ENCODE results near the gene MTCL3.

MTCL3 gene

DNA sequence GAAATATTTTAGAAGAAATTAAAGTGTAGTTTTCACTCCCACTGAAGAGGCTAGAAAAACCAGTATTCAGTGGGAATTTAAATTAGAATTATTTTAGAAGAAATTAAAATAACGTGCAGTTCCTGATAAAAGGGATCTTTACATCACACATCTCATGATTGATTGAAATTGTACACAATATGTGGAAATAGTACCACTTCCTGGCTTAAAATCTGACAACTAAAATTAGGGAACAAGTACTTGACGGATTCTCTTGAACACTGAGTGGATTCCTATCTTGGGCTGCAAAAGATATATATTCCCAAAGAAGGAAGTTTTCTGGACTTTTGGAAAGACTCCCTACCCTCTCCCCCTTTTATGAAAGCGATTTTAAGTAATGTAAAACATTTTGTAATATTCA, 14.6 kb upstream of the MTCL3 start:
- Histone ChIP-seq H4K20me1 (ENCODE audit: insufficient read depth, low read length) (no peaks in the 10 kb centered on the region), H3K4me2 (ENCODE audit: low read length) (no peak overlapping the region), H3K27ac (ENCODE audit: low read depth, low read length, poor library complexity, severe bottlenecking) (no peak overlapping the region), H3K4me3 (ENCODE audit: low read depth, low read length, poor library complexity, severe bottlenecking) (no peak overlapping the region), H2AFZ (ENCODE audit: low read length) (no peak overlapping the region), H3K9me2 (ENCODE audit: insufficient read depth, low read length) (no peaks in the 10 kb centered on the region), H3K4me1 (ENCODE audit: insufficient read depth, low read length, poor library complexity, severe bottlenecking) (no peaks in the 10 kb centered on the region), H3K79me2 (ENCODE audit: insufficient read depth, low read depth, low read length) (no peaks in the 10 kb centered on the region), H3K9me3 (ENCODE audit: low read length) (no peaks in the 10 kb centered on the region), H3K36me3 (ENCODE audit: insufficient read depth, low read length) (no peaks in the 10 kb centered on the region)
- intact Hi-C loops (cut with micrococcal nuclease; ENCODE audit: unreplicated experiment) = no loop called here
- TF ChIP-seq EZH2phosphoT487 (IDR thresholded peaks at IDR 0.05; ENCODE audit: borderline replicate concordance, low read depth, low read length) = no peak
- TF ChIP-seq, protein P1, sequence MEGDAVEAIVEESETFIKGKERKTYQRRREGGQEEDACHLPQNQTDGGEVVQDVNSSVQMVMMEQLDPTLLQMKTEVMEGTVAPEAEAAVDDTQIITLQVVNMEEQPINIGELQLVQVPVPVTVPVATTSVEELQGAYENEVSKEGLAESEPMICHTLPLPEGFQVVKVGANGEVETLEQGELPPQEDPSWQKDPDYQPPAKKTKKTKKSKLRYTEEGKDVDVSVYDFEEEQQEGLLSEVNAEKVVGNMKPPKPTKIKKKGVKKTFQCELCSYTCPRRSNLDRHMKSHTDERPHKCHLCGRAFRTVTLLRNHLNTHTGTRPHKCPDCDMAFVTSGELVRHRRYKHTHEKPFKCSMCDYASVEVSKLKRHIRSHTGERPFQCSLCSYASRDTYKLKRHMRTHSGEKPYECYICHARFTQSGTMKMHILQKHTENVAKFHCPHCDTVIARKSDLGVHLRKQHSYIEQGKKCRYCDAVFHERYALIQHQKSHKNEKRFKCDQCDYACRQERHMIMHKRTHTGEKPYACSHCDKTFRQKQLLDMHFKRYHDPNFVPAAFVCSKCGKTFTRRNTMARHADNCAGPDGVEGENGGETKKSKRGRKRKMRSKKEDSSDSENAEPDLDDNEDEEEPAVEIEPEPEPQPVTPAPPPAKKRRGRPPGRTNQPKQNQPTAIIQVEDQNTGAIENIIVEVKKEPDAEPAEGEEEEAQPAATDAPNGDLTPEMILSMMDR (conservative IDR thresholded peaks at IDR 0.05; ENCODE audit: low read length) = no peak
- ChIA-PET POLR2A (interaction anchor here (0.9 kb wide), 1 partner anchor 31 kb away, joined by 3 read pairs; no protein-coding TSS in a partner anchor), CTCF (ENCODE audit: unreplicated experiment) (no interaction called here)
- BruUV-seq (replicated peaks) = no TSS peak
- DNase-seq (ENCODE audit: low spot score) = no peak

DNA sequence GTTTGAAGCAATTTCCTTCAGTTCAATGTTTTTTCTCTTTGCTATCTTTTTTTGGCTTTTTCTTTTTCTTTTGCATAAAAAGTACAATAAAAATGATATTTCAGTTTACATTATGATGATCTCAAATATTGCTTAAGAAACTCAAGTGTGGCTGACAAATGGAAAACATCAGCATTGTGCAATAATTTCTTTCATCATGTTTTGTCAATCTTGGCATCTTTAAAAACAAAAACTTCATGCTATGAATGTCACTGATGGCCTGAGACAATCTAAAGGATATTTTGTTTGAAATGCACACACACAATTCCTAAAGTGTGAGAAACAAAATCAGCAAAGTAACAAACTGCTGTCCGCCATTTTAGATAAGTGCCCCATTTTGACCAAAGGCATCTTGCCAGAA, 13.9 kb upstream of the MTCL3 start:
- BruUV-seq (replicated peaks) = no TSS peak
- H3K36me3 ChIP-seq (ENCODE audit: insufficient read depth, low read length) = no peaks in the 10 kb centered on the region
- ChIA-PET CTCF (ENCODE audit: unreplicated experiment) (no interaction called here), POLR2A (no interaction called here)
- H3K9me3 ChIP-seq (ENCODE audit: low read length) = no peaks in the 10 kb centered on the region
- no peaks in the 10 kb centered on the region for H3K9me2 ChIP-seq (ENCODE audit: insufficient read depth, low read length)
- H3K4me3 ChIP-seq (ENCODE audit: low read depth, low read length, poor library complexity, severe bottlenecking) = no peak overlapping the region
- no peaks in the 10 kb centered on the region for H3K79me2 ChIP-seq (ENCODE audit: insufficient read depth, low read depth, low read length)
- no peak for TF ChIP-seq EZH2phosphoT487 (IDR thresholded peaks at IDR 0.05; ENCODE audit: borderline replicate concordance, low read depth, low read length)
- TF ChIP-seq, protein P1 (conservative IDR thresholded peaks at IDR 0.05; ENCODE audit: low read length) = no peak
- H3K4me1 ChIP-seq (ENCODE audit: insufficient read depth, low read length, poor library complexity, severe bottlenecking) = no peaks in the 10 kb centered on the region
- no peaks in the 10 kb centered on the region for H4K20me1 ChIP-seq (ENCODE audit: insufficient read depth, low read length)
- no peak overlapping the region for H3K4me2 ChIP-seq (ENCODE audit: low read length)
- DNase-seq (ENCODE audit: low spot score) = no peak
- H3K27ac ChIP-seq (ENCODE audit: low read depth, low read length, poor library complexity, severe bottlenecking) = no peak overlapping the region
- no peak overlapping the region for H2AFZ ChIP-seq (ENCODE audit: low read length)
- intact Hi-C loops (cut with micrococcal nuclease; ENCODE audit: unreplicated experiment) = no loop called here

DNA sequence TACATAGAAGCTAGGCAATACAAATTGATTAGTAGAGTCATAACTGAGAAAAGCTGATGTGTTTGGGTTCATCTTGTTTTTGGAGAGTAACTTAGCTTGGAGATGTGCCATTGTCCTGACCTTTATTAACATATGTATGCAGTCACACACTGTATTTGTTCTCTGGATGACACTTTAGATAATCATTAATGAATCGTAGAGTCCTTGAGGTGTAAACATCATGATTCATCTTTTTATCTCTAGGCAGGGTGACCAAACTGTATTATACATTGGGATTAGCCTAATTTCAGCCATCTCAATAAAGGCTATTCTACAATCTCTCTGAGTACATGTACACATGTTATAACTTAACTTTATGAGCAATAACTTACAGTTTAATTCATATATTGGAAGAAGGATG, 3.6 kb upstream of the MTCL3 start:
- CTCF ChIA-PET (ENCODE audit: unreplicated experiment) = no interaction called here
- BruUV-seq (replicated peaks) = no TSS peak

More for the DNA sequence above, 3.6 kb upstream of the MTCL3 start:
- H3K4me1 ChIP-seq (ENCODE audit: insufficient read depth, low read length, poor library complexity, severe bottlenecking) = no peaks in the 10 kb centered on the region
- DNase-seq (ENCODE audit: low spot score) = no peak
- no peaks in the 10 kb centered on the region for H3K9me3 ChIP-seq (ENCODE audit: low read length)
- H3K9me2 ChIP-seq (ENCODE audit: insufficient read depth, low read length) = no peaks in the 10 kb centered on the region
- H4K20me1 ChIP-seq (ENCODE audit: insufficient read depth, low read length) = no peaks in the 10 kb centered on the region
- no peak overlapping the region for H3K27ac ChIP-seq (ENCODE audit: low read depth, low read length, poor library complexity, severe bottlenecking)
- no peaks in the 10 kb centered on the region for H3K36me3 ChIP-seq (ENCODE audit: insufficient read depth, low read length)
- intact Hi-C loops (cut with micrococcal nuclease; ENCODE audit: unreplicated experiment) = no loop called here
- H3K4me3 ChIP-seq (ENCODE audit: low read depth, low read length, poor library complexity, severe bottlenecking) = no peak overlapping the region
- H3K79me2 ChIP-seq (ENCODE audit: insufficient read depth, low read depth, low read length) = no peaks in the 10 kb centered on the region
- no peak overlapping the region for H3K4me2 ChIP-seq (ENCODE audit: low read length)
- TF ChIP-seq, protein P1 (conservative IDR thresholded peaks at IDR 0.05; ENCODE audit: low read length) = no peak
- no peak for TF ChIP-seq EZH2phosphoT487 (IDR thresholded peaks at IDR 0.05; ENCODE audit: borderline replicate concordance, low read depth, low read length)
- H2AFZ ChIP-seq (ENCODE audit: low read length) = no peak overlapping the region
- POLR2A ChIA-PET = no interaction called here

Data from OCI-LY7 (cell line).